K562 (cell line): Measurements from ENCODE around the gene SCAP. TPM values are rescaled to one million over a fixed set of nuclear protein-coding genes. Genes with fewer than 3 reads are reported as not detected.

Experiments used
- ARID4B ChIP-seq: sonication (generic); formaldehyde crosslinking; IDR thresholded peaks from 2 replicates; pipeline ENCODE4 v1.8.0; 2022; ENCODE audit warnings: mild to moderate bottlenecking, missing genetic modification reagents
- CXXC5 ChIP-seq: fragments of 250-450 bp; sonication (Bioruptor Pico); IDR thresholded peaks from 2 replicates; pipeline ENCODE4 v1.8.0; 2022; ENCODE audit warnings: inconsistent platforms, mild to moderate bottlenecking, moderate library complexity
- E4F1 ChIP-seq: fragments of 250-450 bp; sonication (Bioruptor Pico); IDR thresholded peaks from 2 replicates; pipeline ENCODE4 v1.5.0; 2021; ENCODE audit warnings: mild to moderate bottlenecking, borderline replicate concordance
- FOXK2 ChIP-seq, 2 experiments: fragments of 450-650 bp; IDR thresholded peaks in 1 of 2; conservative IDR thresholded peaks in 1 of 2; 2 replicates each; pipeline ENCODE4 v1.6.1; 2016; ENCODE audit warnings: low read depth in 2 of 2, mild to moderate bottlenecking in 1 of 2
- KLF6 ChIP-seq: fragments of 250-450 bp; sonication (Bioruptor Pico); IDR thresholded peaks from 2 replicates; pipeline ENCODE4 v1.4.0; 2020; ENCODE audit warnings: mild to moderate bottlenecking, moderate library complexity, borderline replicate concordance
- LEF1 ChIP-seq: fragments of 450-650 bp; IDR thresholded peaks from 2 replicates; pipeline ENCODE4 v1.6.1; 2016; ENCODE audit warnings: mild to moderate bottlenecking
- MAFK ChIP-seq: IDR thresholded peaks from 2 replicates; pipeline ENCODE4 v1.6.1; 2011; ENCODE audit warnings: low read length, improper control_type of control experiment
- MLLT1 ChIP-seq, 2 experiments: fragments of 450-650 bp; IDR thresholded peaks; 2 replicates each; pipeline ENCODE4 v1.6.1; 2016
- PURB ChIP-seq: sonication (generic); formaldehyde crosslinking; IDR thresholded peaks from 2 replicates; pipeline ENCODE4 v1.9.0; 2021; ENCODE audit warnings: low read depth, mild to moderate bottlenecking, missing genetic modification reagents
- SRSF1 ChIP-seq: fragments of 200-400 bp; formaldehyde crosslinking; IDR thresholded peaks from 2 replicates; pipeline ENCODE4 v1.6.1; 2017; ENCODE audit warnings: mild to moderate bottlenecking, low read depth, low read length, moderate library complexity
- TAF1 ChIP-seq: IDR thresholded peaks from 2 replicates; pipeline ENCODE4 v1.6.1; 2011; ENCODE audit warnings: mild to moderate bottlenecking, low read length, moderate library complexity; ENCODE audit not compliant: insufficient read depth, control insufficient read depth, severe bottlenecking; ENCODE audit errors: extremely low read depth
- ZNF134 ChIP-seq: fragments of 250-450 bp; sonication (Bioruptor Pico); conservative IDR thresholded peaks from 2 replicates; pipeline ENCODE4 v1.4.0; 2020
- polyA plus RNA-seq, 8 experiments: library from polyadenylated mRNA; depleted of rRNA in 4 of 8; stranded (reverse) in 5 of 8; unstranded in 3 of 8; fragments of >200 nt; fragmentation: Nextera tagmentation in 2 of 8; fragmentation: Illumina TruSeq in 1 of 8; extraction: Ambion mirVana in 2 of 8; extraction: Trizol in 1 of 8; gene quantifications; 2 replicates each; pipeline versions ENCODE4 v1.2.1 to v1.2.3, GENCODE V29; 2011 to 2014; ENCODE audit warnings: inconsistent platforms in 1 of 8, missing spikeins in 1 of 8
- total RNA-seq, 7 experiments: library from RNA; depleted of rRNA in 6 of 7; stranded (reverse); fragments of >200 nt in 6 of 7; fragmentation: Illumina TruSeq in 2 of 7; extraction: Trizol in 2 of 7; gene quantifications; 2 replicates each; pipeline versions ENCODE4 v1.2.1 to v1.2.3, GENCODE V29; 2011 to 2021; ENCODE audit warnings: low replicate concordance in 1 of 7
- TF ChIP-seq, protein P1 (sequence below): fragments of 200-800 bp; sonication (Bioruptor generic); IDR thresholded peaks from 2 replicates; pipeline ENCODE4 v1.6.1; 2016; ENCODE audit warnings: missing genetic modification characterization, missing compliant biosample characterization

SCAP gene
- total and polyA plus RNA-seq, 9 of the 15 experiments (the other 6 are each of a cell fraction or from before 2014, with no cell fraction given), result 2.6 to 104 (median 37.8) TPM

DNA sequence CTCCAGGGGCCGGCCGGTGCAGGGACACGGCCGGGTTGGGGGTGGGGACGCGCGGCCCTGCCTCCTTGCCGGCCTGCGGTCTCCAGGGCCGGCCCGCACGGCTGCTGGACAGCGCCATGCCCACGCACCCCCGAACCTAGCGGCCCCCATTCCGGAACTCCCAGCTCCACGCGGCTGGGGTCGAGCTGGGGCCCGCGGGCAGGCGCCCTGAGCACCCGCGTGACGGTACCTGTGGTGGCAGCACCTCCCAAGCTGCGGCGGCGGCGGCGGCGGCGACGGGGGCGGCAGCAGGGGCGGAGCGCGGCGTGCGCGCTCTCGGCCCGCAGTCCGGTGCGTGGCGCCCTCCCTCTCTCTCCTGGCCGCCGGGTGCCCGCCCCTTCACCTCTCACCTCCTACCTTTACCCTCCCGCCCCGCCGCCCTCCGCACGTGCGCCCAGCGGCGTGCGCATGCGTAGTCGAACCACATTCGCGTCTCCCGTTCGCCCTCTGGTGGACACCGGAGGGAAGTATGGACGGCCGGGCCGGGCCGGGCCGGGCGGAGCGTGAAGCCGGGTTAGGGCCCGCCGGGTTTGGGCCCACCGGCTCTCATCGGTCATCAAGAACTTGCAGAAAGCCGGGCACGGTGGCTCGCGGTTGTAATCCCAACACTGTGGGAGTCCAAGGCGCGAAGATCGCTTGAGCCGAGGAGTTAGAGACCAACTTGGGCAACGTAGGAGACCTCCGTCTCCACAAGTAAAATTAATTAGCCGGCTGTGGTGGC lies at the start of gene SCAP (continued):
- TF ChIP-seq ARID4B (peak; percentile 99), TAF1 (peak; percentile 52), LEF1 (peak; percentile 91), ZNF134 (CRISPR knock-in tag) (0 out of 2 replicates have a peak, but pooled peaks have one; percentile 12), SRSF1 (no peak), FOXK2 (conservative IDR thresholded peaks at IDR 0.05 in 1 of 2, IDR thresholded peaks at IDR 0.05 in 1 of 2; ENCODE audit: low read depth in 2 of 2) (peak in 1 of 2 experiments; percentile 84; a peak in 3 of 4 replicates), MAFK (no peak), PURB (CRISPR knock-in tag) (no peak), MLLT1 (IDR thresholded peaks at IDR 0.05) (peak in 1 of 2 experiments; percentile 82; a peak in 1 of 4 replicates), E4F1 (CRISPR knock-in tag) (no peak), KLF6 (no peak), CXXC5 (CRISPR knock-in tag) (peak; percentile 100)
- TF ChIP-seq, protein P1, sequence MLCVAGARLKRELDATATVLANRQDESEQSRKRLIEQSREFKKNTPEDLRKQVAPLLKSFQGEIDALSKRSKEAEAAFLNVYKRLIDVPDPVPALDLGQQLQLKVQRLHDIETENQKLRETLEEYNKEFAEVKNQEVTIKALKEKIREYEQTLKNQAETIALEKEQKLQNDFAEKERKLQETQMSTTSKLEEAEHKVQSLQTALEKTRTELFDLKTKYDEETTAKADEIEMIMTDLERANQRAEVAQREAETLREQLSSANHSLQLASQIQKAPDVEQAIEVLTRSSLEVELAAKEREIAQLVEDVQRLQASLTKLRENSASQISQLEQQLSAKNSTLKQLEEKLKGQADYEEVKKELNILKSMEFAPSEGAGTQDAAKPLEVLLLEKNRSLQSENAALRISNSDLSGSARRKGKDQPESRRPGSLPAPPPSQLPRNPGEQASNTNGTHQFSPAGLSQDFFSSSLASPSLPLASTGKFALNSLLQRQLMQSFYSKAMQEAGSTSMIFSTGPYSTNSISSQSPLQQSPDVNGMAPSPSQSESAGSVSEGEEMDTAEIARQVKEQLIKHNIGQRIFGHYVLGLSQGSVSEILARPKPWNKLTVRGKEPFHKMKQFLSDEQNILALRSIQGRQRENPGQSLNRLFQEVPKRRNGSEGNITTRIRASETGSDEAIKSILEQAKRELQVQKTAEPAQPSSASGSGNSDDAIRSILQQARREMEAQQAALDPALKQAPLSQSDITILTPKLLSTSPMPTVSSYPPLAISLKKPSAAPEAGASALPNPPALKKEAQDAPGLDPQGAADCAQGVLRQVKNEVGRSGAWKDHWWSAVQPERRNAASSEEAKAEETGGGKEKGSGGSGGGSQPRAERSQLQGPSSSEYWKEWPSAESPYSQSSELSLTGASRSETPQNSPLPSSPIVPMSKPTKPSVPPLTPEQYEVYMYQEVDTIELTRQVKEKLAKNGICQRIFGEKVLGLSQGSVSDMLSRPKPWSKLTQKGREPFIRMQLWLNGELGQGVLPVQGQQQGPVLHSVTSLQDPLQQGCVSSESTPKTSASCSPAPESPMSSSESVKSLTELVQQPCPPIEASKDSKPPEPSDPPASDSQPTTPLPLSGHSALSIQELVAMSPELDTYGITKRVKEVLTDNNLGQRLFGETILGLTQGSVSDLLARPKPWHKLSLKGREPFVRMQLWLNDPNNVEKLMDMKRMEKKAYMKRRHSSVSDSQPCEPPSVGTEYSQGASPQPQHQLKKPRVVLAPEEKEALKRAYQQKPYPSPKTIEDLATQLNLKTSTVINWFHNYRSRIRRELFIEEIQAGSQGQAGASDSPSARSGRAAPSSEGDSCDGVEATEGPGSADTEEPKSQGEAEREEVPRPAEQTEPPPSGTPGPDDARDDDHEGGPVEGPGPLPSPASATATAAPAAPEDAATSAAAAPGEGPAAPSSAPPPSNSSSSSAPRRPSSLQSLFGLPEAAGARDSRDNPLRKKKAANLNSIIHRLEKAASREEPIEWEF (CRISPR knock-in tag), result no peak
